HG03575 (cell line): ENCODE data around the gene ABT1.

Experiments
- ATAC-seq: cut with Tn5 transposase; IDR thresholded peaks from one replicate; pipeline ENCODE4 v1.9.1; 2021; ENCODE audit not compliant: unreplicated experiment, insufficient number of reproducible peaks, low FRiP score; ENCODE audit errors: extremely low read depth

Gene ABT1

GRCh38 chr6:26570027-26570809 lies 26.5 kb upstream of the ABT1 start:
- ATAC-seq, result no peak

GRCh38 chr6:26571592-26572296 lies 25.0 kb upstream of the ABT1 start:
- ATAC-seq, result no peak

- no peak for ATAC-seq
Observed at GRCh38 chr6:26575494-26575939, 21.2 kb upstream of the ABT1 start.

- ATAC-seq, result no peak
Observed at GRCh38 chr6:26576407-26576843, 20.3 kb upstream of the ABT1 start.

- no peak for ATAC-seq
Observed at GRCh38 chr6:26576929-26577719, 19.6 kb upstream of the ABT1 start.

- no peak for ATAC-seq
Observed at GRCh38 chr6:26577720-26578072, 19.1 kb upstream of the ABT1 start.

- ATAC-seq, result no peak
Observed at GRCh38 chr6:26578279-26578678, 18.5 kb upstream of the ABT1 start.

GRCh38 chr6:26578741-26579140 lies 18.0 kb upstream of the ABT1 start:
- no peak for ATAC-seq

GRCh38 chr6:26581164-26581915 lies 15.4 kb upstream of the ABT1 start:
- ATAC-seq, result no peak

- no peak for ATAC-seq
Observed at GRCh38 chr6:26588965-26589364, 7.8 kb upstream of the ABT1 start.

GRCh38 chr6:26592649-26593048 lies 4.1 kb upstream of the ABT1 start:
- ATAC-seq, result no peak

- no peak for ATAC-seq
Observed at GRCh38 chr6:26593278-26594130, 3.2 kb upstream of the ABT1 start.

- ATAC-seq, result no peak
Observed at GRCh38 chr6:26594131-26594498, 2.6 kb upstream of the ABT1 start.

GRCh38 chr6:26594730-26595632 lies 1.8 kb upstream of the ABT1 start:
- no peak for ATAC-seq

- no peak for ATAC-seq
Observed at GRCh38 chr6:26595669-26596269, 984 bp upstream of the ABT1 start.

GRCh38 chr6:26597389-26597766 lies 625 bp downstream of the ABT1 start:
- no peak for ATAC-seq

GRCh38 chr6:26597821-26598220 lies 1.1 kb downstream of the ABT1 start:
- ATAC-seq, result no peak
